GM12873 (cell line): ENCODE data around the gene SNAP29.

Source experiments
- CTCF ChIP-seq: IDR thresholded peaks from 2 replicates; pipeline ENCODE4 v1.5.1; 2012; ENCODE audit warnings: low read depth, mild to moderate bottlenecking, moderate library complexity, low read length, control low read depth; ENCODE audit not compliant: insufficient read depth; ENCODE audit errors: missing control alignments

SNAP29 gene

GRCh38 chr22:20857247-20857643, 1.6 kb upstream of the SNAP29 start:
- TF ChIP-seq CTCF: no peak

- no peak for TF ChIP-seq CTCF
Observed at GRCh38 chr22:20857838-20858614, 781 bp upstream of the SNAP29 start.

GRCh38 chr22:20859615-20860014, 808 bp downstream of the SNAP29 start:
- no peak for TF ChIP-seq CTCF

- no peak for TF ChIP-seq CTCF
Observed at GRCh38 chr22:20862540-20862939, 3.7 kb downstream of the SNAP29 start.

GRCh38 chr22:20863366-20863765, 4.6 kb downstream of the SNAP29 start:
- no peak for TF ChIP-seq CTCF

- no peak for TF ChIP-seq CTCF
Observed at GRCh38 chr22:20864186-20864908, 5.5 kb downstream of the SNAP29 start.

GRCh38 chr22:20865331-20865730, 6.5 kb downstream of the SNAP29 start:
- no peak for TF ChIP-seq CTCF
